Measurements from ENCODE around the gene LAMB1. TPM values are rescaled to one million over a fixed set of nuclear protein-coding genes. Genes with fewer than 3 reads are reported as not detected.

The LAMB1 gene
- total and polyA plus RNA-seq, 2 of the 13 experiments (the other 11 are each of a cell fraction or from before 2014, with no cell fraction given) = 109 to 124 TPM

DNA sequence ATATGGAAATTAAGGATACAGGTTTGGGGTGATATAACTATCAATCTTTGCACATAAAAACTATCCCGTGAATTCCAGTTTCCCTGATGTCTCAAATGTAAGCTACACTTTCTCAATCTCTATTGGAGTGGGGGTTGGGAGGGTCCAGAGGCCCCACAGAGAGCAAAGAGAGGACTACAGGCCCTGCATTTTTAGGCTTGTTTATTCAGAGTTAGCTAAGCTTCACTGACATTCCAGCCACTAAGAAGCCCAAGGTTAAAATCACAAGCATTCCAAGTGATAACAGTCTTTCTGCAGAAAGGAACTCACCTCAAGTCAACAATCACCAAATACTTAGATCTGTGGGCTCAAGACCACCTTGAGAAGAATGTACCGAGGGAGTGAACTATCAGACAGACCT lies 31.6 kb upstream of the LAMB1 start (continued):
- TF ChIP-seq, protein P1, sequence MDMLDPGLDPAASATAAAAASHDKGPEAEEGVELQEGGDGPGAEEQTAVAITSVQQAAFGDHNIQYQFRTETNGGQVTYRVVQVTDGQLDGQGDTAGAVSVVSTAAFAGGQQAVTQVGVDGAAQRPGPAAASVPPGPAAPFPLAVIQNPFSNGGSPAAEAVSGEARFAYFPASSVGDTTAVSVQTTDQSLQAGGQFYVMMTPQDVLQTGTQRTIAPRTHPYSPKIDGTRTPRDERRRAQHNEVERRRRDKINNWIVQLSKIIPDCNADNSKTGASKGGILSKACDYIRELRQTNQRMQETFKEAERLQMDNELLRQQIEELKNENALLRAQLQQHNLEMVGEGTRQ (IDR thresholded peaks at IDR 0.05; ENCODE audit: low read depth, low read length) = no peak
- TF ChIP-seq, protein P1 (CRISPR knock-in tag; IDR thresholded peaks at IDR 0.05; ENCODE audit: borderline replicate concordance) = no peak
- TF ChIP-seq ZNF329 (CRISPR knock-in tag; IDR thresholded peaks at IDR 0.05; ENCODE audit: low read depth) = no peak
- peak; percentile 78 for TF ChIP-seq ZNF792 (CRISPR knock-in tag; IDR thresholded peaks at IDR 0.05)
- TF ChIP-seq POGZ (CRISPR knock-in tag; IDR thresholded peaks at IDR 0.05) = 0 out of 2 replicates have a peak, but pooled peaks have one; percentile 22
- no peak for TF ChIP-seq MAFG (CRISPR knock-in tag; IDR thresholded peaks at IDR 0.05)
- TF ChIP-seq SOX5 (CRISPR knock-in tag; IDR thresholded peaks at IDR 0.05; ENCODE audit: borderline replicate concordance) = peak; percentile 65
- TF ChIP-seq, protein P2, sequence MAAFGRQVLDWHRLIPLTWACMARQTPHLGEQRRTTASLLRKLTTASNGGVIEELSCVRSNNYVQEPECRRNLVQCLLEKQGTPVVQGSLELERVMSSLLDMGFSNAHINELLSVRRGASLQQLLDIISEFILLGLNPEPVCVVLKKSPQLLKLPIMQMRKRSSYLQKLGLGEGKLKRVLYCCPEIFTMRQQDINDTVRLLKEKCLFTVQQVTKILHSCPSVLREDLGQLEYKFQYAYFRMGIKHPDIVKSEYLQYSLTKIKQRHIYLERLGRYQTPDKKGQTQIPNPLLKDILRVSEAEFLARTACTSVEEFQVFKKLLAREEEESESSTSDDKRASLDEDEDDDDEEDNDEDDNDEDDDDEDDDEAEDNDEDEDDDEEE (CRISPR knock-in tag; IDR thresholded peaks at IDR 0.05) = no peak
- TF ChIP-seq, protein P3, sequence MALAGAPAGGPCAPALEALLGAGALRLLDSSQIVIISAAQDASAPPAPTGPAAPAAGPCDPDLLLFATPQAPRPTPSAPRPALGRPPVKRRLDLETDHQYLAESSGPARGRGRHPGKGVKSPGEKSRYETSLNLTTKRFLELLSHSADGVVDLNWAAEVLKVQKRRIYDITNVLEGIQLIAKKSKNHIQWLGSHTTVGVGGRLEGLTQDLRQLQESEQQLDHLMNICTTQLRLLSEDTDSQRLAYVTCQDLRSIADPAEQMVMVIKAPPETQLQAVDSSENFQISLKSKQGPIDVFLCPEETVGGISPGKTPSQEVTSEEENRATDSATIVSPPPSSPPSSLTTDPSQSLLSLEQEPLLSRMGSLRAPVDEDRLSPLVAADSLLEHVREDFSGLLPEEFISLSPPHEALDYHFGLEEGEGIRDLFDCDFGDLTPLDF (CRISPR knock-in tag; IDR thresholded peaks at IDR 0.05) = no peak
- TF ChIP-seq ZNF644 (CRISPR knock-in tag; IDR thresholded peaks at IDR 0.05; ENCODE audit: low read depth) = no peak
- TF ChIP-seq PAX8 (CRISPR knock-in tag; IDR thresholded peaks at IDR 0.05; ENCODE audit: borderline replicate concordance) = no peak
- no peak for TF ChIP-seq NBN (conservative IDR thresholded peaks at IDR 0.05)
- no peak for TF ChIP-seq NFIB (CRISPR knock-in tag; IDR thresholded peaks at IDR 0.05; ENCODE audit: borderline replicate concordance)
- no peak; a peak in 1 of 4 replicates for TF ChIP-seq KLF16 (CRISPR knock-in tag; IDR thresholded peaks at IDR 0.05)
- TF ChIP-seq HNRNPK (IDR thresholded peaks at IDR 0.05; ENCODE audit: low read depth, low read length, poor library complexity, severe bottlenecking) = no peak
- TF ChIP-seq SUZ12 (IDR thresholded peaks at IDR 0.05; ENCODE audit: low read depth, low read length) = no peak
- TF ChIP-seq SMARCC2 (IDR thresholded peaks at IDR 0.05) = no peak
- TF ChIP-seq GABPB1 (CRISPR knock-in tag; IDR thresholded peaks at IDR 0.05) = no peak
- no peak for TF ChIP-seq ZKSCAN1 (IDR thresholded peaks at IDR 0.05; ENCODE audit: low read length)
- TF ChIP-seq ZNF24 (IDR thresholded peaks at IDR 0.05) = no peak
- TF ChIP-seq GATAD2A (CRISPR knock-in tag; IDR thresholded peaks at IDR 0.05) = peak; percentile 86
- TF ChIP-seq, protein P4, sequence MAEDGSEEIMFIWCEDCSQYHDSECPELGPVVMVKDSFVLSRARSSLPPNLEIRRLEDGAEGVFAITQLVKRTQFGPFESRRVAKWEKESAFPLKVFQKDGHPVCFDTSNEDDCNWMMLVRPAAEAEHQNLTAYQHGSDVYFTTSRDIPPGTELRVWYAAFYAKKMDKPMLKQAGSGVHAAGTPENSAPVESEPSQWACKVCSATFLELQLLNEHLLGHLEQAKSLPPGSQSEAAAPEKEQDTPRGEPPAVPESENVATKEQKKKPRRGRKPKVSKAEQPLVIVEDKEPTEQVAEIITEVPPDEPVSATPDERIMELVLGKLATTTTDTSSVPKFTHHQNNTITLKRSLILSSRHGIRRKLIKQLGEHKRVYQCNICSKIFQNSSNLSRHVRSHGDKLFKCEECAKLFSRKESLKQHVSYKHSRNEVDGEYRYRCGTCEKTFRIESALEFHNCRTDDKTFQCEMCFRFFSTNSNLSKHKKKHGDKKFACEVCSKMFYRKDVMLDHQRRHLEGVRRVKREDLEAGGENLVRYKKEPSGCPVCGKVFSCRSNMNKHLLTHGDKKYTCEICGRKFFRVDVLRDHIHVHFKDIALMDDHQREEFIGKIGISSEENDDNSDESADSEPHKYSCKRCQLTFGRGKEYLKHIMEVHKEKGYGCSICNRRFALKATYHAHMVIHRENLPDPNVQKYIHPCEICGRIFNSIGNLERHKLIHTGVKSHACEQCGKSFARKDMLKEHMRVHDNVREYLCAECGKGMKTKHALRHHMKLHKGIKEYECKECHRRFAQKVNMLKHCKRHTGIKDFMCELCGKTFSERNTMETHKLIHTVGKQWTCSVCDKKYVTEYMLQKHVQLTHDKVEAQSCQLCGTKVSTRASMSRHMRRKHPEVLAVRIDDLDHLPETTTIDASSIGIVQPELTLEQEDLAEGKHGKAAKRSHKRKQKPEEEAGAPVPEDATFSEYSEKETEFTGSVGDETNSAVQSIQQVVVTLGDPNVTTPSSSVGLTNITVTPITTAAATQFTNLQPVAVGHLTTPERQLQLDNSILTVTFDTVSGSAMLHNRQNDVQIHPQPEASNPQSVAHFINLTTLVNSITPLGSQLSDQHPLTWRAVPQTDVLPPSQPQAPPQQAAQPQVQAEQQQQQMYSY (CRISPR knock-in tag; IDR thresholded peaks at IDR 0.05) = no peak
- TF ChIP-seq ZFP36 (IDR thresholded peaks at IDR 0.05; ENCODE audit: borderline replicate concordance, low read depth, low read length, partially characterized antibody) = no peak
- TF ChIP-seq ISX (CRISPR knock-in tag; conservative IDR thresholded peaks at IDR 0.05) = no peak
- peak; percentile 60; the same call in 1 of the 2 replicates for TF ChIP-seq CHD2 (IDR thresholded peaks at IDR 0.05; ENCODE audit: low read depth, low read length)
- TF ChIP-seq ZNF709 (CRISPR knock-in tag; IDR thresholded peaks at IDR 0.05) = no peak
- no peak for TF ChIP-seq JARID2 (CRISPR knock-in tag; IDR thresholded peaks at IDR 0.05; ENCODE audit: insufficient replicate concordance)

Measured in HepG2 (cell line).